IMR-90 (cell line): ENCODE measurements around the gene KIF1A. TPM values are rescaled to one million over a fixed set of nuclear protein-coding genes. Genes with fewer than 3 reads are reported as not detected.

ENCODE experiments used
- ATAC-seq: fragments of 200-7000 bp; cut with Tn5 transposase; 2 replicates; pipeline ENCODE4 v1.9.1; 2020; ENCODE audit warnings: low read depth, mild to moderate bottlenecking, moderate library complexity
- BruUV-seq: library from RNA; stranded (reverse); fragments of 400-500 nt; replicated peaks from 2 replicates; lab custom pipeline; 2021; lab: Mats Ljungman, UMichigan
- CTCF ChIA-PET: fragments of 300-600 bp; formaldehyde crosslinking; extraction: SDS; loops from one replicate; lab custom pipeline; 2021; ENCODE audit warnings: antibody characterized with exemption; lab: Yijun Ruan, JAX
- POLR2A ChIA-PET: fragments of 300-600 bp; sonication (Branson Sonifier 250); formaldehyde crosslinking; loops from one replicate; lab custom pipeline; 2022; ENCODE audit warnings: antibody characterized with exemption; ENCODE audit not compliant: unreplicated experiment; lab: Charles Lee
- DNase-seq: peaks from one replicate; pipeline ENCODE4 v3.0.0; 2013
- H2AFZ ChIP-seq: replicated peaks from 2 replicates; pipeline ENCODE3; 2013; ENCODE audit warnings: low read length, mild to moderate bottlenecking; ENCODE audit not compliant: poor library complexity
- H2AK5ac ChIP-seq: 2 replicates; pipeline ENCODE4 v1.6.1; 2013; ENCODE audit warnings: low read depth, low read length, inconsistent platforms
- H2AK9ac ChIP-seq: replicated peaks from 2 replicates; pipeline ENCODE3; 2013; ENCODE audit warnings: mild to moderate bottlenecking, low read depth, low read length, moderate library complexity; ENCODE audit not compliant: poor library complexity
- H2BK120ac ChIP-seq: 2 replicates; pipeline ENCODE4 v1.6.1; 2013; ENCODE audit warnings: low read depth, low read length, inconsistent platforms
- H2BK15ac ChIP-seq: 3 replicates; pipeline ENCODE4 v1.6.1; 2013; ENCODE audit warnings: low read depth, low read length, inconsistent platforms
- H2BK20ac ChIP-seq: 2 replicates; pipeline ENCODE4 v1.6.1; 2013; ENCODE audit warnings: low read depth, mild to moderate bottlenecking, inconsistent platforms, low read length, moderate library complexity
- H2BK5ac ChIP-seq: 2 replicates; pipeline ENCODE4 v1.6.1; 2013; ENCODE audit warnings: mild to moderate bottlenecking, low read depth, low read length, inconsistent platforms; ENCODE audit not compliant: poor library complexity, severe bottlenecking
- H3K14ac ChIP-seq: replicated peaks from 2 replicates; pipeline ENCODE4 v1.6.1; 2013; ENCODE audit warnings: low read depth, low read length, inconsistent platforms
- H3K18ac ChIP-seq: 2 replicates; pipeline ENCODE4 v1.6.1; 2013; ENCODE audit warnings: low read depth, low read length, control low read depth
- H3K23ac ChIP-seq: 2 replicates; pipeline ENCODE4 v1.6.1; 2013; ENCODE audit warnings: low read depth, low read length, inconsistent platforms
- H3K27ac ChIP-seq: 2 replicates; pipeline ENCODE4 v1.5.1; 2013; ENCODE audit warnings: mild to moderate bottlenecking, control low read depth, low read length; ENCODE audit not compliant: insufficient read depth
- H3K27me3 ChIP-seq: 2 replicates; pipeline ENCODE4 v1.6.1; 2013; ENCODE audit warnings: low read length; ENCODE audit not compliant: control insufficient read depth, insufficient read depth
- H3K36me3 ChIP-seq: 2 replicates; pipeline ENCODE4 v1.6.1; 2013; ENCODE audit warnings: low read length, mixed read lengths; ENCODE audit not compliant: control insufficient read depth, insufficient read depth
- H3K4ac ChIP-seq: 2 replicates; pipeline ENCODE4 v1.6.1; 2013; ENCODE audit warnings: low read depth, low read length, inconsistent platforms
- H3K4me1 ChIP-seq: 2 replicates; pipeline ENCODE4 v1.6.1; 2013; ENCODE audit warnings: low read length, mixed read lengths; ENCODE audit not compliant: control insufficient read depth, insufficient read depth
- H3K4me2 ChIP-seq: 2 replicates; pipeline ENCODE4 v1.6.1; 2013; ENCODE audit warnings: low read depth, mild to moderate bottlenecking, control low read depth, low read length, moderate library complexity
- H3K4me3 ChIP-seq: 2 replicates; pipeline ENCODE4 v1.5.1; 2013; ENCODE audit warnings: low read depth, mild to moderate bottlenecking, control low read depth, low read length, moderate library complexity; ENCODE audit not compliant: insufficient read depth
- H3K56ac ChIP-seq: 2 replicates; pipeline ENCODE4 v1.6.1; 2013; ENCODE audit warnings: low read length, inconsistent platforms; ENCODE audit not compliant: insufficient read depth; ENCODE audit errors: extremely low read depth
- H3K79me1 ChIP-seq, 2 experiments: 2 replicates each; pipeline ENCODE4 v1.6.1; 2013; ENCODE audit warnings: low read length in 2 of 2, inconsistent platforms in 1 of 2, low read depth in 1 of 2
- H3K9ac ChIP-seq: 2 replicates; pipeline ENCODE4 v1.6.1; 2013; ENCODE audit warnings: low read depth, low read length, control low read depth
- H3K9me1 ChIP-seq: 2 replicates; pipeline ENCODE4 v1.6.1; 2013; ENCODE audit warnings: low read length, inconsistent platforms; ENCODE audit not compliant: insufficient read depth
- H3K9me3 ChIP-seq: 2 replicates; pipeline ENCODE4 v1.6.1; 2013; ENCODE audit warnings: low read length; ENCODE audit not compliant: control insufficient read depth, insufficient read depth
- H4K20me1 ChIP-seq: 2 replicates; pipeline ENCODE4 v1.6.1; 2013; ENCODE audit warnings: low read length, inconsistent platforms; ENCODE audit not compliant: insufficient read depth
- H4K5ac ChIP-seq: 2 replicates; pipeline ENCODE4 v1.6.1; 2013; ENCODE audit warnings: mild to moderate bottlenecking, low read depth, low read length, control low read depth
- H4K8ac ChIP-seq, 2 experiments: 2 replicates each; pipeline ENCODE4 v1.6.1; 2013; ENCODE audit warnings: low read depth in 2 of 2, low read length in 2 of 2, control low read depth in 1 of 2, inconsistent platforms in 1 of 2
- H4K91ac ChIP-seq: 2 replicates; pipeline ENCODE4 v1.6.1; 2013; ENCODE audit warnings: low read depth, low read length, inconsistent platforms; ENCODE audit not compliant: insufficient read depth
- CHD1 ChIP-seq: IDR thresholded peaks from 2 replicates; pipeline ENCODE4 v1.6.1; 2012; ENCODE audit warnings: low read depth, low read length, improper control_type of control experiment
- FOS ChIP-seq: fragments of 150-350 bp; IDR thresholded peaks from 2 replicates; pipeline ENCODE4 v1.6.1; 2016; ENCODE audit warnings: low read depth, low read length
- MAZ ChIP-seq: IDR thresholded peaks from 2 replicates; pipeline ENCODE4 v1.6.1; 2012; ENCODE audit warnings: low read depth, mild to moderate bottlenecking, low read length, improper control_type of control experiment, moderate library complexity, borderline replicate concordance
- POLR2A ChIP-seq: IDR thresholded peaks from 2 replicates; pipeline ENCODE4 v1.6.1; 2012; ENCODE audit warnings: mild to moderate bottlenecking, low read depth, low read length
- RFX5 ChIP-seq: IDR thresholded peaks from 2 replicates; pipeline ENCODE4 v1.8.0; 2012; ENCODE audit warnings: low read depth, mild to moderate bottlenecking, low read length, moderate library complexity
- SMC3 ChIP-seq: fragments of 150-350 bp; IDR thresholded peaks from 2 replicates; pipeline ENCODE4 v1.6.1; 2016; ENCODE audit warnings: low read depth, mild to moderate bottlenecking, antibody characterized with exemption, low read length, moderate library complexity
- WGBS, 2 experiments: methylation state at CpG; one replicate each; pipeline versions ENCODE4 v1.1.5 to v1.1.7; 2013; ENCODE audit warnings: missing lambda C conversion rate in 2 of 2; ENCODE audit not compliant: insufficient read length in 1 of 2; ENCODE audit errors: extremely low coverage in 2 of 2; 5-methylcytosine and 5-hydroxymethylcytosine counted together
- dilution Hi-C: fragments of 300-500 bp; cut with HindIII; formaldehyde crosslinking; loops from one replicate; pipeline ENCODE4 v1.14.3; 2018; ENCODE audit warnings: low sequenced_read_pairs; ENCODE audit not compliant: unreplicated experiment
- in situ Hi-C: fragments of 300-500 bp; cut with MboI; formaldehyde crosslinking; loops from 3 replicates; pipeline ENCODE4 v1.14.3; 2019; ENCODE audit warnings: low sequenced_read_pairs, inconsistent platforms, mixed read lengths
- intact Hi-C: fragments of 100-400 bp; cut with micrococcal nuclease; formaldehyde crosslinking; loops from 2 replicates; pipeline ENCODE4 v1.10.0; 2022
- polyA plus RNA-seq, 3 experiments: library from polyadenylated mRNA; depleted of rRNA; stranded (reverse); fragments of >200 nt; gene quantifications; 2 replicates each; pipeline ENCODE4 v1.2.3, GENCODE V29; 2012; ENCODE audit warnings: low replicate concordance in 1 of 3
- total RNA-seq: library from RNA; depleted of rRNA; stranded (reverse); fragments of >200 nt; gene quantifications from 2 replicates; pipeline ENCODE4 v1.2.3, GENCODE V29; 2012
- TF ChIP-seq, protein P1 (sequence below): fragments of 150-350 bp; IDR thresholded peaks from 2 replicates; pipeline ENCODE4 v1.6.1; 2016; ENCODE audit warnings: low read depth, mild to moderate bottlenecking, low read length, moderate library complexity, borderline replicate concordance

KIF1A gene
- total and polyA plus RNA-seq, 2 of the 4 experiments (the other 2 are of a cell fraction), result under 0.01 TPM; not detected in 1

DNA sequence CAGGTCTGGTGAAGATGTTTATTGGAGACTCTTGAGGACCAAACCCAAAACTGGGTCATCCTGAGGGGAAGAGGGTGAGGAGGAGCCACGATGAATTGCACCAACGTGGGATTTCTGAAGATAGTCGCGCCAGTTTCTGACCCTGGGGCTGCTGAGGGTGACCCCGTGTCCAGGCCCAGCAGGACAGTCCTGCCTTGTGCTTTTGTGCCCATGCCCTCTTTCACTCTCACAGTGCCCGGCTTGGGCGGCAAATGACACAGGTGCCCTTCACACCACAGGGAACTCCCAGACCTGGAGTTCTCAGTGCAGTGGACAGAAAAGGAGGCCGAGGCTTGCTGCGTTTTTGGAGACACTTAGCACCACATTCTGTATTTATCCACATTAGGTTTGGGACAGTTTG lies 15.5 kb upstream of the KIF1A start:
- no peak overlapping the region for H3K4ac ChIP-seq
- intact Hi-C loops (no loop called here), dilution Hi-C loops (no loop called here), in situ Hi-C loops (no loop called here)
- no TSS peak for BruUV-seq
- no peak overlapping the region for H4K5ac ChIP-seq
- H3K36me3 ChIP-seq, result no peaks in the 10 kb centered on the region
- 77% methylated on average over 4 of the region's 9 CpGs; no CpG with 5 or more reads in 1 of the 2 experiments for WGBS, 2 experiments
- H4K20me1 ChIP-seq, result no peaks in the 10 kb centered on the region; the same call in 1 of the 2 replicates
- no peak overlapping the region for H3K18ac ChIP-seq
- no peak overlapping the region for H3K9ac ChIP-seq
- TF ChIP-seq FOS (no peak), MAZ (no peak), CHD1 (no peak), RFX5 (no peak), POLR2A (no peak), SMC3 (no peak)
- TF ChIP-seq, protein P1, sequence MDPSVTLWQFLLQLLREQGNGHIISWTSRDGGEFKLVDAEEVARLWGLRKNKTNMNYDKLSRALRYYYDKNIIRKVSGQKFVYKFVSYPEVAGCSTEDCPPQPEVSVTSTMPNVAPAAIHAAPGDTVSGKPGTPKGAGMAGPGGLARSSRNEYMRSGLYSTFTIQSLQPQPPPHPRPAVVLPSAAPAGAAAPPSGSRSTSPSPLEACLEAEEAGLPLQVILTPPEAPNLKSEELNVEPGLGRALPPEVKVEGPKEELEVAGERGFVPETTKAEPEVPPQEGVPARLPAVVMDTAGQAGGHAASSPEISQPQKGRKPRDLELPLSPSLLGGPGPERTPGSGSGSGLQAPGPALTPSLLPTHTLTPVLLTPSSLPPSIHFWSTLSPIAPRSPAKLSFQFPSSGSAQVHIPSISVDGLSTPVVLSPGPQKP, result no peak
- no peak overlapping the region for H3K4me3 ChIP-seq
- peaks cover 8% of the 10 kb centered on the region; the same call in 1 of the 2 replicates for H3K4me1 ChIP-seq
- peaks cover 34% of the 10 kb centered on the region for H3K27me3 ChIP-seq
- no peak overlapping the region for H2BK120ac ChIP-seq
- no peaks in the 10 kb centered on the region for H3K9me3 ChIP-seq
- no peak overlapping the region for H3K56ac ChIP-seq
- H2AK9ac ChIP-seq, result no peak overlapping the region
- no peak overlapping the region for H2BK5ac ChIP-seq
- no peak overlapping the region for H3K23ac ChIP-seq
- ATAC-seq, result no peak
- H3K9me1 ChIP-seq, result no peaks in the 10 kb centered on the region
- H2BK15ac ChIP-seq, result no peak overlapping the region
- H2AFZ ChIP-seq, result no peak overlapping the region
- no peak overlapping the region for H2AK5ac ChIP-seq
- H3K79me1 ChIP-seq, result no peaks in the 10 kb centered on the region
- no peak for DNase-seq
- H4K8ac ChIP-seq, result no peak overlapping the region
- no peak overlapping the region for H3K14ac ChIP-seq
- CTCF ChIA-PET, result no interaction called here
- POLR2A ChIA-PET, result no interaction called here
- no peak overlapping the region for H3K4me2 ChIP-seq
- no peak overlapping the region for H3K27ac ChIP-seq
- H2BK20ac ChIP-seq, result no peak overlapping the region
- no peak overlapping the region for H4K91ac ChIP-seq
